GM18507 (cell line): ENCODE measurements around the gene ACSM5.
"Not testable (repeated sequence)": the region's sequence is repeated elsewhere in the genome, so short reads cannot be mapped to it uniquely, and the experiment has no call there.

Source experiments
- DNase-seq: peaks from one replicate; pipeline ENCODE4 v3.0.0; 2011; ENCODE audit warnings: low read depth; ENCODE audit not compliant: insufficient read length; ENCODE audit errors: extremely low spot score
- FAIRE-seq: peaks from 2 replicates; lab custom pipeline; 2011; peaks lifted over from hg19 to GRCh38; lab: Jason Lieb, UNC

The ACSM5 gene

DNA sequence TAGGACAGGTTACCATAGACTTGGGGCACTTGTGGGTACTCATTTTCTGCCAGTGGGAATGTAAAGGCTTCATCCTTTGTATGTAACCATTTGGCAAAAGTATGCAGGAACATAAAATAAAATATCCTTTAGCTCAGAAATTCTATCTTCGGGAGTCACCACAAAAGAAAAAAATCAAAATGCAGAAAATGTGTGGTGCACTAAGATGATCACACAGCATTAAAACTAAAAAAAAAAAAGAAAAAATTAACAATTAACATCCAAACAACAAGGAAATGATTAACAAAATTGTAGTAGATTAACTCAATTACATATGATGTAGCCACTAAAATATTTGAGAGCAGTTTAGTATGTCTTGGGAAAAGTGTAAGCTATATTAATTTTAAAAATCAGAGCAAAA is 31.4 kb downstream of the ACSM5 start:
- FAIRE-seq, DNase-seq: not testable (repeated sequence)

DNA sequence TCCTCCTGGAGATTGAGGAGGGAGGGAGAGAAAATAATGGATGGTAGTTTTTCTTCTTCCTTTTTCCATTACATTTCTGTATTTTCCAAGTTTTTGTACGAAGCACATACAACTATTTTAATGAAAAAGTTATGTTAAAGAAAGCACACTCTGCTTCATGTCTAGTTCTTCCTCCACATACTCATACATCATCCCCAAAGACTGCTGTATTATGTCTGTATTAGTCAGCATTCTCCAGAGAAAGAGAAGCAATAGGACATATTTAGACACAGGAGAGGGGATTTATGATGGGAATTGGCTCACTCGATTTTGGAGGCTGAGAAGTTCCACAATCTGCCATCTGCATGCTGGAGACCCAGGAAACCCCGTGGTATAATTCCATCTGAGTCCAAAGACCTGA is 31.9 kb downstream of the ACSM5 start:
- DNase-seq, result no peak
- FAIRE-seq, result no peak

DNA sequence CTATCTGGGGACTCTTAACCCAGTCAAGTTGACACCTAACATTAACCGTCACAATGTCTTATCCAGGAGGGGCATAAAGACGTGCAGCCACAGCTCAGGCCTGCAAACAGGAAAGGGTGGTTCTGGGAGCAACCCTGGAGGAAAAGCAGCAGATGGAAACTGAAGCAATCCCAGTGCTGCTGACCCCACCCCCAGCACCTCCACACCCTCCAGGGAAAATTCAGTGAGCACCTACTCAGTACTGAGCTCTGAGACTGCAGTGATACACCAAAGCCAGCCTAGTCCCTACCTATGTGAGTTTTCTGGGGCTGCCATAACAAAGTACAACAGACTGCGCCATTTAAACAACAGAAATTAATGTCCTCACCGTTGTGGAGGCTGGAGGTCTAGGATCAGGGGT is 32.5 kb downstream of the ACSM5 start:
- DNase-seq, FAIRE-seq: not testable (repeated sequence)

DNA sequence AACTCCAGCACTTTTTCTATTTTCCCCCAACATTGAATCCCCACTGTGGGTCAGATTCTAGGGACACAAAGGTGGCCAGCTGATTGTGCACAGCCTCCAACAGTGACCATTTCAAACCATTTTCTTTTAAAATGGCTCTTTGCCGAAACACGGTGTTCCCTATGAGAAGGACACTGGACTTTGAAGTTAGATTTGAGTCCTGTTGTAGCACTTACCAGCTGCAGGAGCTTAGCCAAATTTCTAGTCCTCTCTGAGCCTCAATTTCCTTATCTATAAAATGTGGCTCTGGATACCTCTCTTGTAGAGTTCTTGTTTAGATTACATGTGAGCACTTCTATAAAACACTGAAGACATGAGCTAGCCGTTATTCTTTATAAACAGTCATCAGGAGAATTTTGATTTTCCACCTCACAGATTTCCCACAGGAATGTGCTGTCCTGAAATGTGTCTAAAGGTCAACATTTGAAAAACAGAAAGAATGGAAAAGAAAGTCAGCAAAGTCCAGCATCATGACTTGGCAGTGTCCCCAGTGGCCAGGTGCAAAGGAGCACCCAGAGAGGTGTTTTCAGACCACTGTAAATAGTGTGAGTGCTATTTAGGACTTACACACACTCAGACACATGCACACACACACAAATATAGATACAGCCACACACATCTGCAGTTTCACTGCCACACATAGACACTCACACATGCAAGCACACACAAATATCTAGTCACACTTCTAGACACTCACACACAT is 37.5 kb downstream of the ACSM5 start:
- FAIRE-seq, DNase-seq: not testable (repeated sequence)

DNA sequence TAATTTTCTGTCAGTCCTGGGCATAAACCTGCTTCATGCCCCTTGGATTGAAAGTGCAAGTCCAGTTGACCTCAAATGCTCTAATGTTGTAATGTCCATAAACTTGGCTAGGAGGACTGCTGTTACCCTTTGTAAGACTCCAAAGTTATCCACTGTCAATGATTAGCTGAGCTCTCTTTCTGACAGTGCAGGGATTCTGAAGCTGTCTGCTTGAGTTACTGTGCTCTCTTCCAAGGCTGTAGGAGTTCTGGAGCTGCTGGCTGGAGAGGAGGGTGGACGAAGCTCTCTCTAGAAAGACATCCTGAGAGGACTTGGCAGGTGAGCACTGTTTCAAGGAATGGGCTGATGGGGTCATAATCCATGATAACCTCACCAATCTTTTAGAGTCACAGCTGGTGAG is 42.0 kb downstream of the ACSM5 start, which contains the start of gene ACSM2A:
Gene ACSM2A, plus strand, starts transcription at position 158 of the 400 bp plus-strand sequence. CDS start 8,594 bp downstream, outside the sequence.
- not testable (repeated sequence) for DNase-seq, FAIRE-seq

DNA sequence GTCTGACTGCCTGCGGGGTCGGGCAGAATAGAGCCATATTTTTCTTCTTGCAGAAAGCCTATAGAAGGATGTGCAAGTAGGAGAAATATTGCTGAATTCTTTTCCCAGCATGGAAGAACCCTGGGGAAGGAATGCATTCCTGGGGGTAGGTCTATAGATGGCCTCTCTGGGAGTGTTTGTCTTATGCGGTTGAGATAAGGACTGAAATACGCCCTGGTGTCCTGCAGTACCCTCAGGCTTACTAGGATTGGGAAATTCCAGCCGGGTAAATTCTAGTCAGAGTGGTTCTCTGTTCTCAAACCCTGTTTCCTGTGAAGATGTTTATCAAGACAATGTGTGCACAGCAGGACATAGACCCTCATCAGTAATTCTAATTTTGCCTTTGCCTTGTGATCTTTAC is 44.3 kb downstream of the ACSM5 start:
- not testable (repeated sequence) for FAIRE-seq, DNase-seq

DNA sequence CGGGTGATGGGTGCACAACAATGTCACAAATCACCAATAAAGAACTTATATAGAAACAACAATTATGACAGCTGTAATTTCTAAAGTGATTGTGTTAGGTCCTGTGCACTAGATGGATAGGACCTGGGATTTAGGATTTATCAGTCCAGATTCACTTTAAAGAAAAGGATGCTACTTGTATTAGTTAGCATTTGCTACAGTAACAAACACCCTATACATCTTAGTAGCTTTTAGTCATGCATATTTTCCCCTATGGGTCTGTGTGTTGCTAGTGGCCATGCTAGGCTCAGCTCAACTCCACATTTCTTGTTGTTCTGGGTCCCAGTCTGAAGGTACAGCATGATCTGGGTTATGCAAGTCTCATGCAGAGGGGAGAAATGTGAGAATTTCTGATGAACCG is 49.9 kb downstream of the ACSM5 start:
- FAIRE-seq, DNase-seq: not testable (repeated sequence)

DNA sequence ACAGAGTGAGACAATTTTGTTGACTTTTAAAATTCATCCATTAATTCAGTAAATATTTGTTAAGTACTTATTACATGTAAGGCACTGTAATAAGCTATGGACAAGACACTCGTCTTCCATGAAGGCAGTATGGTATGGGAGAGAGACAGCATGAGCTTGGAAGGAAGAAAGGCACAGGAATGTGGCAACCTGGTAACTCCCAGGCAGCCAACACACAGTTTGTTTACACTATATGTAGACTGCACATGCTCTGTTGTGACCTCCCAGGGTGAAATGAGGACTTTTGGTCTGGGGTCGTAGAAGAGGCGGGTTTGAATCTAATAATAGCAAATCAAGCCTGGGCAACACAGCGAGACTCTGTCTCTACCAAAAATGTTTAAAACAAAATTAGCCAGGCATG is 51.0 kb downstream of the ACSM5 start:
- FAIRE-seq, result not testable (repeated sequence)

GRCh38 chr16:20468954-20469353 is 59.6 kb downstream of the ACSM5 start:
- FAIRE-seq, DNase-seq: not testable (repeated sequence)

More for the DNA sequence above, 51.0 kb downstream of the ACSM5 start:
- not testable (repeated sequence) for DNase-seq

- not testable (repeated sequence) for FAIRE-seq, DNase-seq
Observed at GRCh38 chr16:20469930-20470329, 60.6 kb downstream of the ACSM5 start.

GRCh38 chr16:20470732-20471131 is 61.4 kb downstream of the ACSM5 start:
- not testable (repeated sequence) for DNase-seq, FAIRE-seq

- FAIRE-seq, result peak; percentile 47
- not testable (repeated sequence) for DNase-seq
Observed at GRCh38 chr16:20477188-20477744, 67.9 kb downstream of the ACSM5 start.

DNA sequence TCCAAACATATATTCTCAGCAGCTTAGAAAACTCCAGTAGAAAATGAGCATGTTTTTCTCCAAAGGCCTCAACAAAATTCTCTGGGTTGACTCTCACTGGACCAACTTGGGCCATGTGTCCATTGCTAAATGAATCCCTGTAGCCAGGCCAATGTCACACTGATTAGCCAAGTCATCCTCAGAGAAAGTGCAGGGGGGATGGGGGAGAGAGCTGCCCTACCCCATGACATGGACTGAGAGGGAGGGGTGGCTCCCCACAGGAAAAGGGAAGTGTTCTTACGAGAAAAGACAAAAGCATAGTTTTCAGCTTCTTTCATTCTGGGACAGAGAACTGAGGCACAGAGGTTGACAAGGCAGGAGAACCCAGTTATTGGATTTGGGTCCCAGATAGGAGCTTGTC is 74.7 kb downstream of the ACSM5 start:
- peak; percentile 54 for FAIRE-seq
- DNase-seq, result not testable (repeated sequence)

GRCh38 chr16:20484726-20485125 is 75.4 kb downstream of the ACSM5 start:
- FAIRE-seq, result no peak
- DNase-seq, result no peak

GRCh38 chr16:20485408-20485807 is 76.1 kb downstream of the ACSM5 start:
- DNase-seq (no peak), FAIRE-seq (no peak)
